Right lobe of liver (tissue), 4 donors: ENCODE data around the gene ADH1B.

Experiments
- POLR2A ChIP-seq: fragments of 450-650 bp; IDR thresholded peaks from one replicate; pipeline ENCODE4 v1.6.1; 2017; ENCODE audit warnings: antibody characterized with exemption, mild to moderate bottlenecking
- TF ChIP-seq, protein P1 (sequence below), 4 donors: fragments of 200-600 bp in 3 of 4; fragments of 450-650 bp in 1 of 4; IDR thresholded peaks; one replicate each; pipeline versions ENCODE4 v1.5.1 to v1.8.0; 2016 to 2022; ENCODE audit warnings: antibody characterized with exemption in 4 of 4, mild to moderate bottlenecking in 2 of 4
- donor health status: DM: no; HTN: no; CAD: no.
- donor health status: DM: no; HTN: no; CAD: no.
- donor health status: DM: no; HTN: yes; CAD: no.

DNA sequence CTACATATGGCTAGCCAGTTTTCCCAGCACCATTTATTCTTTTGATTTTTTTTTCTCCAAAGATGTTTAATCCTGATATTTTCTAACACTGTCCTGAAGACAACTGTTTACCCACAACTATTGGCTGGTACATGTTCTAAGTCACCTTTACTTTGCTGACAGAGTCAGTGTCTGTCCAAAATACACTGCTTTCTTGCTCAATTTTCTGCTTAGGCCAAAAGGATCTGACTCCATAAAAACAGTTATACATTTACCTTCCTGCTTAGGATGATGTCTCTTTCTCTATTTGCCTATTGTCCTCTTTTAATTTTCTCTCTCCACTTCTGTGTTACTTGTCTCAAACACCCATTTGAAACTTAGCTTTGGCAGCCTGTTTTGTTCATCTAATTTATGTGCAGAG, 28.1 kb upstream of the ADH1B start:
- TF ChIP-seq, protein P1, sequence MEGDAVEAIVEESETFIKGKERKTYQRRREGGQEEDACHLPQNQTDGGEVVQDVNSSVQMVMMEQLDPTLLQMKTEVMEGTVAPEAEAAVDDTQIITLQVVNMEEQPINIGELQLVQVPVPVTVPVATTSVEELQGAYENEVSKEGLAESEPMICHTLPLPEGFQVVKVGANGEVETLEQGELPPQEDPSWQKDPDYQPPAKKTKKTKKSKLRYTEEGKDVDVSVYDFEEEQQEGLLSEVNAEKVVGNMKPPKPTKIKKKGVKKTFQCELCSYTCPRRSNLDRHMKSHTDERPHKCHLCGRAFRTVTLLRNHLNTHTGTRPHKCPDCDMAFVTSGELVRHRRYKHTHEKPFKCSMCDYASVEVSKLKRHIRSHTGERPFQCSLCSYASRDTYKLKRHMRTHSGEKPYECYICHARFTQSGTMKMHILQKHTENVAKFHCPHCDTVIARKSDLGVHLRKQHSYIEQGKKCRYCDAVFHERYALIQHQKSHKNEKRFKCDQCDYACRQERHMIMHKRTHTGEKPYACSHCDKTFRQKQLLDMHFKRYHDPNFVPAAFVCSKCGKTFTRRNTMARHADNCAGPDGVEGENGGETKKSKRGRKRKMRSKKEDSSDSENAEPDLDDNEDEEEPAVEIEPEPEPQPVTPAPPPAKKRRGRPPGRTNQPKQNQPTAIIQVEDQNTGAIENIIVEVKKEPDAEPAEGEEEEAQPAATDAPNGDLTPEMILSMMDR (IDR thresholded peaks at IDR 0.05): no peak
- peak; percentile 26 for TF ChIP-seq POLR2A
